HG03196 (cell line): ENCODE results near the gene MARCHF5.
"Not testable (repeated sequence)": the region's sequence is repeated elsewhere in the genome, so short reads cannot be mapped to it uniquely, and the experiment has no call there.

Experiments
- ATAC-seq: cut with Tn5 transposase; IDR thresholded peaks from one replicate; pipeline ENCODE4 v1.9.1; 2021; ENCODE audit not compliant: unreplicated experiment

The MARCHF5 gene

GRCh38 chr10:92304061-92304460 lies 13.1 kb downstream of the MARCHF5 start:
- ATAC-seq: no peak

DNA sequence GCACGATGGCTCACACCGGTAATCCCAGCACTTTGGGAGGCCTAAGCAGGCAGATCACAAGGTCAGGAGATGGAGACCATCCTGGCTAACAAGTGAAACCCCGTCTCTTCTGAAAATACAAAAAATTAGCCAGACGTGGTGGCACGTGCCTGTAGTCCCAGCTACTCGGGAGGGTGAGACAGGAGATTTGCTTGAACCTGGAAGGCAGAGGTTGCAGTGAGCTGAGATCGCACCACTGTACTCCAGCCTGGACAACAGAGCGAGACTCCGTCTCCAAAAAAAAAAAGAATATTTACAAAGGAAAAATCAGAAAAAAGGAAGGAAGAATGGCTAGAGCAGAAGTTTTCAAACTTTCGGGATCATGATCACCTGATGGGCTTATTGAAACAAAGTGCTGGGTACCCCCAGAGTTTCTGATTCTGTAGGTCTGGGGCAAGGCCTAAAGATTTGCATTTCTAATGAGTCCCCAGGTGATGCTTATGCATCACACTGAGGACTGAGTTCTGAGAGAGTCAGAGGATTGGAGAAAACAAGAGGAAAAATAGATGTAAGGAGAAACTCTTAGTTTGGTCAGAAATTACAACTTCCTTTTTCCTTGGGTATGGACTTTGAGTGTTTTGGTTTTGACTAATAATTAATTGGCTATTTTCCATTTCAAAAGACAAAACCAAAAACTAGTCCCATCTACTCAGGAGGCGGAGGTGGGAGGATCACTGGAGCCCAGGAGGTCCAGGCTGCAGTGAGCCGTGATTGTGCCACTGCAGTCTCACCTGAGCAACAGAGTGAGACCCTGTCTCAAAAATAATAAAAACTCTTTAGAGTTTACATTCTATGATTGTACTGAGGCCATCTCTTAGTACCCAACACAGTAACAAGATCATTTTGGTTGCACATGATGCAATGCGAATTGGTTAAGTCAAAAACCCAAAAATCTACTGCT lies 14.4 kb downstream of the MARCHF5 start:
- ATAC-seq: no peak

GRCh38 chr10:92309272-92309671 lies 18.3 kb downstream of the MARCHF5 start:
- ATAC-seq: no peak

DNA sequence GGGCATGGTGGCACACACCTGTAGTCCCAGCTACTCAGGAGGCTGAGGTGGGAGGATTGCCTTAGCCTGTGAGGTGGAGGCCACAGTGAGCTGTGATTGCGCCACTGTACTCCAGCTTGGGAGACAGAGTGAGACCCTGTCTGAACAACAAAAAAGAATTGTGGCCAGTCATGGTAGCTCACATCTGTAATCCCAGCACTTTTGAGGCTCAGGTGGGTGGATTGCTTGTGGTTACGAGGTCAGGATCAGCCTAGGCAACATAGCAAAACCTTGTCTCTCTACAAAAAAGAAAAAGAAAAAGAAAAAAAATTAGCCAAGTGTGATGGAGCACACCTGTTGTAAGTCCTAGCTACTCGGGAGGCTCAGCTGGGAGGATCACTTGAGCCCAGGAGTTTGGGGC lies 22.8 kb downstream of the MARCHF5 start:
- ATAC-seq: no peak

DNA sequence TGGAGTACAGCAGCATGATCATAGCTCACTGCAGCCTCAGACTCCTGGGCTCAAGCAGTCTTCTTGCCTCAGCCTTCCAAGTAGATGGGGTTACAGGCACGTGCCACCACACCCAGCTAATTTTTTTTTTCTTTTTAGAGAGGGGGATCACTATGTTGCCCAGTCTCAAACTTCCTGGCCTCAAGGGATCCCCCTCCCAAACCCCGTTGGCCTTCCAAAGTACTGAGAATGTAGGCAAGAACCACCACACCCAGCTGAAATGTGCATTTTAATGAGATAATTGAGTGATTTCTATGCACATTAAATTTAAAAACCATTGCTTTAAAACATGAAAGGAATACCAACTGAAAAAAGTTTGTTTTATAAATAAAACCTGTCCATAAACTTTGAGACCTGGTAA lies 25.6 kb downstream of the MARCHF5 start:
- ATAC-seq: no peak

DNA sequence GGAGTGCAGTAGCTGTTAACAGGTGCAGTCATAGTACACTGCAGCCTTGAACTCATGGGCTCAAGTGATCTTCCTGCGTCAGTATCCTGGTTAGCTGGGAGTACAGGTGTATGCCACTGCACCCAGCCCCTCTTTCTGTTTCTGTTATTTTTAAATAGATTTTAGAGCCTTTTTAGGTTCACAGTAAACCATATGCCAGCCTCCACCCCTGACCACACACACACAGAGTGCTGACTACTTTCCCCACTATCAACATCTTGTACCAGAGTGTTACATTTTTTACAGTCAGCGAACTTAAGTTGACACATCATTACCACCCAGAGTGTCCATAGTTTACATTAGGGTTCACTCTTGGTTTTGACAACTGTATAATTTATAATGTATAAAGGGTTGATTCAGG lies 32.1 kb downstream of the MARCHF5 start:
- ATAC-seq: no peak

DNA sequence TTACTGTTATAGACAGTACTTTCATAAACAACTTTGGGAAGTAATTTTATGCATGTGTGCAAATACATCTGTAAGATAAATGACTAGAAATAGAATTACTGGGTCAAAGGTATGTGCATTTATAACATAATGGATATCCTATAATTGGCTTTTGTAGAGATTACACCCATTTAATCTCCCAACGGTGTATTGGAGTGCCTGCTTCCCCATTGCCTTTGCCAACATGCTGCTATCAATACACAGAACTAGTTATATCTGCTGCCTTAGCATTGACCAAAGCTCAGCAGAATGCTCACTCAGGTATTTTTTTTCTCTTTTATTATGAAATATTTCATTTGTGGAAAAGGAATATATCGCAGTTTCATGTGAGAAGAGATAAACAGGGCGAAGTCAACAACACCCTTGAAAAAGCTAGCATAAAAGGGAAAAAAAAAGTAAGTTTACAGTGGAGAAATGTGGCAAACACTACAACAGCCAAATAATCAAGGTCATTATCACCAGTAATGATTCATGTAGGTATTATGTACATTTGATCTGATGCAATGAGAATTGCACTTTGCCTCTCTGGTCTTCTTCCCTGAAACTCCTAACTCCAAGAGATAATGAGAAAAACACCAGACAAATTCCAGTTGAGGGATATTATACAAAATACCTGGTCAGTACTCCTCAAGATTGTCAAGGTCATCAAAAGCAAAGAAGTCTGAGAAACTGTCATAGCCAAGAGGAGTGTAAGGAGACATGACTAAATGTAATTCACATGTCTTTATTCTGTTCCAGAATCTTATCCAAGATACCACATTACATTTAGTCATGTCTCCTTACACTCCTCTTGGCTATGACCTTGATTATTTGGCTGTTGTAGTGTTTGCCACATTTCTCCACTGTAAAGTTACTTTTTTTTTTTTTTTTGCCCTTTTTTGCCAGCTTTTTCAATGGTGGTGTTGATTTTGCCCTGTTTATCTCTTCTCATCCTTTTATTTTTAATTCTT lies 36.8 kb downstream of the MARCHF5 start:
- no peak for ATAC-seq

DNA sequence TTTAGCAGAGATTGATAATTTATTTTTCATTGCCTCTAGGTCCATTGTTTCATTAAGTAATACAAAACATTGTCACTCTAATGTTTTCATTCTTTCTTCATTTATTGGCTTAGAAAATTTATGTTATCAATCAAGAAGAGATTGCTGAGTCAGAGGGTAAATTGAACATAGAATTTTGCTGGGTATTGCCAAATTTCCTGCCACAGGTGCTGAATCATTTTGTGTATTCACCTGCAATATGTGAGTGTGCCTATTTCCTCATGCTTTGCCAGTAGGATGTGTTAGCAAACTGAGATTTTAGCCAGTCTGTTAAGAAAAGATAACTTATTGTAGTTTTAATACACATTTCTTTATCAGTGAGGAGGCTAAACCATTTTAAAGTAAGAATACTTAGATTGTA lies 38.0 kb downstream of the MARCHF5 start:
- ATAC-seq: no peak

DNA sequence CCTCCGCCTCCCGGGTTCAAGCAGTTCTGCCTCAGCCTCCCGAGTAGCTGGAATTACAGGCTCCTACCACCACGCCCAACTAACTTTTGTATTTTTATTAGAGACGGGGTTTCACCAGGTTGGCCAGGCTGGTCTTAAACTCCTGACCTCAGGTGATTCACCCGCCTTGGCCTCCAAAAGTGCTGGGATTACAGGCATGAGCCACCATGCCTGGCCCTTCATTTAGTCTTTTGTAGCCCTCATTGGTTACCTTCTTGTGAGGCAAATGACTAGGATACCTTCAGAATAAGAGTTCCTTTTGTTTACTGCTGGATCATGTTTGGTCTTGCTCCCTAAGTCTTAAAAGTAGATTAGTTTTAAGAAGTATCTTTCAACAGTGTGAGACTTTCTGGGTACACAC lies 39.0 kb downstream of the MARCHF5 start:
- not testable (repeated sequence) for ATAC-seq

DNA sequence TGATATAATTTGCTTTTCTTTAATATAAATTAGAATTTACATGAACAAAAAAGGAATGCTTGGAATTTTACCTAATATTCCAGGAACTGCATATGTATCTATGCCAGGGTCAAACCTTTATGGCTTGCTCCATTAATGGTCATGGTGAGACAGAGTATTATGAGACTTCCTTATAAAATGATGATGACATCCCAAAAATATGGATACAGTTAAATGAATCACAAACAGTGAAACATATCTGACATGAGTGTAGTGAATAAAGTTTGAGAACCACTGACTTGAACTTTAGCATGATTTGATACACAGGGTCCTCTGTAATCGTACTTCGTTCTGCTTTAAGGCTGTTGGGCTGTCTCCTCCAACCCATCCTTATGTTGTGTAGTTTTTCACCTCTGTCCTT lies 51.8 kb downstream of the MARCHF5 start:
- ATAC-seq: no peak

- not testable (repeated sequence) for ATAC-seq
Observed at GRCh38 chr10:92345575-92345974, 54.6 kb downstream of the MARCHF5 start.

- ATAC-seq: not testable (repeated sequence)
Observed at GRCh38 chr10:92347035-92347676, 56.2 kb downstream of the MARCHF5 start.

DNA sequence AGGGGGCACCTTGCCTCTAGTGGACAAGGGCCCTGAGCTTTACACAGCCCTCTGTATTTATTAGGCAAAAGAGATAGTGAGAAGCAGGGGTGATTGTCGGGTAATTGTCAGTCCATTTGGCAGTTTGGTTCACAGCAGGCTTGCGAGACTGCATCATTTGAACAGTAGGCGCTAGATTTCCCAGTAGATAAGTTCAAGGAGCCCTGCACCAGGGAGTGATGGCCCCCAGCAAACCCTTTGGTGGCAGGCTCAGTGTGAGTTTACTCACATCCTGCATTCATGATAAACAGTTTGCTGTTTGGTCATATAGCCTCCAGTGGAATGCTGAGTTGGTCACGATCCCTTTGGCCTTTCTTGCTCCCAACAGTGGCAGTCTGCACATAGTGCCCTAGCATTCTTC lies 59.4 kb downstream of the MARCHF5 start:
- no peak for ATAC-seq

DNA sequence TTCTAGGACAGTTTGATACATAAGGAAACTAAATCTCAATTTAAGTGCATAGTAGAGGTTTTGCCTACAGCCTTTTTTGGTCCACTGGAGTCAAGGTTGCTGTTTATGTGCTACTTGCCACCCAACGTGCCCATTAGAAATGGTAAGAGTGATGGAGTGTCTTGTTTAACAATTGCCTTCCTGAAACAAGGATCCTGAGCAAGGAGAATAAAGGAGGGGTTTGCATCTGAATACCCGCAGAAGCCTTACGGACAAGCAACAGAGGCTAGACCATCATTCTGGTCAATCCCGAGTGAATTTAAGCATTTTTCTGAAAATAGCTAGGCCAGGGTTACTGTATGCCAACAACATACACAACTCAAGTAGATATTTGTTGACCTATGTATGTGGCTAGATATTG lies 63.6 kb downstream of the MARCHF5 start:
- no peak for ATAC-seq

DNA sequence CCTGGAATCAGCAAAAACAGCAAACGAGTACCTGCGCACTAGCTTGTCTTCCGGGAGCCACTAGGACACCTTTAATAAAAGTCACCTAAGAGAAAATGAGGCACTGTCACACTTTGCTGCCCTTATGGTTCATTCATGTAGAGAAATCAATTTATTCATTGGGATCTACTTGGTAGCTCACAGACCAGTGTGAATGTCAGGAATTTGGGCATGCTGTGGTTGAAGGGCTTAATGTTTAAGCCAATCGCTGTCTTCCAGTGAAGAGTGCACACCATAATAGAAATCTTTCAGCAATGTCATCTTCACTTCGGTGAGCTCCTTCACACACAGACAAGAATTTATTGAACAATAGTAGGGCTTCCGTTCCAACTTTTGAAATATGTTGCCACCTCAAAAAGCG lies 65.1 kb downstream of the MARCHF5 start:
- no peak for ATAC-seq

- ATAC-seq: no peak
Observed at GRCh38 chr10:92363498-92363897, 72.5 kb downstream of the MARCHF5 start.

- ATAC-seq: no peak
Observed at GRCh38 chr10:92366412-92367021, 75.5 kb downstream of the MARCHF5 start.

DNA sequence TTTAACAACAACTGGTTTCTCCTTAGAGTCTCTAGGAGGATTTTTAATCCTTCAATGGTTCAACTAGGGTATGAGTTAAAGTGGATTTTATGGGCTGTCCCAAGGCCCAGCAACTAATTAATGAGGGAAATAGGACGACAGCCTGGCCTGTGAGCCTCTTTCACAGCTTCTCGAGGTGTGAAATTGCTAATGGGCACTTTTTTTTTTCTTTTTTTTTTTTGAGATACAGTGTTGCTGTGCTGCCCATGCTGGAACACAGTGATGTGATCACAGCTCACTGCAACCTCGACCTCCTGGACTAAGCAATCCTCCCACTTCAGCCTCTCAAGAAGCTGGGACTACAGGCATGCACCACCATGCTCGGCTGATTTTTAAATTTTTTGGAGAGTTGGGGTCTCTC lies 87.0 kb downstream of the MARCHF5 start:
- ATAC-seq: no peak

- ATAC-seq: no peak
Observed at GRCh38 chr10:92381543-92381954, 90.6 kb downstream of the MARCHF5 start.

DNA sequence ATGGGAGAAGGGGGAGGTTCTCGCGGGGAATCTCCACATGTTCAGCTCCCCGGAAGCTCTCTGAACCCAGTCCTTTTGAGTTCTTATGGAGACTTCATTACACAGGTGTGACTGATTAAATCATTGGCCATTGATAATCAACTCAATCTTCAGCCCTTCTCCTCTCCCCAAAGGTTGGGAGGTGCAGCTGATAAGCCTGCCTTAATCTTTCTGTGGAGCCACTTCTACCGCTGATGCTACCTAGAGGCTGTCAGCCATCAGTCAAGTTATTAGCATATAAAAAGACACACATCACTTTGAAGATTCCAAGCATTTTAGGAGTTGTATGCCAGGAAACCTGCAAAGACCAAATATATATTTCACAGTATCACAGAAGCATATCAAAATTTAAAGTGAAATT lies 91.7 kb downstream of the MARCHF5 start:
- no peak for ATAC-seq

GRCh38 chr10:92384741-92385140 lies 93.8 kb downstream of the MARCHF5 start:
- ATAC-seq: no peak
